Neural progenitor cell (in vitro differentiated cells): ENCODE results near the gene UPK1A. TPM values are rescaled to one million over a fixed set of nuclear protein-coding genes. Genes with fewer than 3 reads are reported as not detected.

Source experiments
- DNase-seq: peaks from one replicate; pipeline ENCODE4 v3.0.0-alpha.2; 2016; ENCODE audit warnings: low spot score
- H2AFZ ChIP-seq: fragments of 200-600 bp; sonication (generic); replicated peaks from 2 replicates; pipeline ENCODE4 v1.6.1; 2016; ENCODE audit warnings: antibody characterized with exemption
- H3F3A ChIP-seq: fragments of 200-600 bp; sonication (generic); 2 replicates; pipeline ENCODE4 v1.6.1; 2016; ENCODE audit warnings: antibody characterized with exemption, low read depth
- H3K27ac ChIP-seq: fragments of 200-600 bp; sonication (generic); 2 replicates; pipeline ENCODE4 v1.5.1; 2016; ENCODE audit warnings: mild to moderate bottlenecking
- H3K27me3 ChIP-seq: fragments of 200-600 bp; sonication (generic); 2 replicates; pipeline ENCODE4 v1.6.1; 2016; ENCODE audit warnings: mild to moderate bottlenecking, moderate library complexity
- H3K36me3 ChIP-seq: fragments of 200-600 bp; sonication (generic); 2 replicates; pipeline ENCODE4 v1.5.1; 2016
- H3K4me1 ChIP-seq: fragments of 200-600 bp; sonication (generic); 2 replicates; pipeline ENCODE4 v1.6.1; 2016; ENCODE audit warnings: mixed run types
- H3K4me2 ChIP-seq: fragments of 200-600 bp; sonication (generic); 2 replicates; pipeline ENCODE4 v1.6.1; 2016
- H3K4me3 ChIP-seq: fragments of 200-600 bp; sonication (generic); 2 replicates; pipeline ENCODE4 v1.5.1; 2016
- H3K79me2 ChIP-seq: fragments of 200-600 bp; sonication (generic); 2 replicates; pipeline ENCODE4 v1.6.1; 2016; ENCODE audit warnings: low read depth
- H3K9ac ChIP-seq: fragments of 200-600 bp; sonication (generic); 2 replicates; pipeline ENCODE4 v1.6.1; 2016
- H3K9me3 ChIP-seq: fragments of 200-600 bp; sonication (generic); 2 replicates; pipeline ENCODE4 v1.5.1; 2016; ENCODE audit warnings: low read depth
- H4K20me1 ChIP-seq: fragments of 200-600 bp; sonication (generic); 2 replicates; pipeline ENCODE4 v1.6.1; 2016; ENCODE audit warnings: low read depth
- H3K27ac Mint-ChIP-seq: 3 replicates; pipeline ENCODE4 v1.8.0; 2021; ENCODE audit warnings: mixed read lengths
- H3K27me3 Mint-ChIP-seq: 2 replicates; pipeline ENCODE4 v1.8.0; 2022; ENCODE audit warnings: low read depth, mild to moderate bottlenecking, inconsistent platforms, moderate library complexity, mixed read lengths; ENCODE audit not compliant: insufficient read depth
- H3K36me3 Mint-ChIP-seq: 3 replicates; pipeline ENCODE4 v1.8.0; 2021; ENCODE audit warnings: mixed read lengths
- H3K4me1 Mint-ChIP-seq: 3 replicates; pipeline ENCODE4 v1.8.0; 2021; ENCODE audit warnings: mixed read lengths
- H3K4me3 Mint-ChIP-seq: 3 replicates; pipeline ENCODE4 v1.8.0; 2021; ENCODE audit warnings: mild to moderate bottlenecking, moderate library complexity, mixed read lengths
- H3K9me3 Mint-ChIP-seq: 3 replicates; pipeline ENCODE4 v1.8.0; 2020; ENCODE audit warnings: mixed read lengths
- EZH2 ChIP-seq: fragments of 200-600 bp; sonication (generic); IDR thresholded peaks from 2 replicates; pipeline ENCODE4 v1.6.1; 2017; ENCODE audit warnings: antibody characterized with exemption, mild to moderate bottlenecking, moderate library complexity
- EZH2phosphoT487 ChIP-seq: fragments of 200-600 bp; sonication (generic); IDR thresholded peaks from 2 replicates; pipeline ENCODE4 v1.6.1; 2017; ENCODE audit warnings: antibody characterized with exemption
- total RNA-seq: library from RNA; depleted of rRNA; stranded (reverse); fragments of >200 nt; gene quantifications from 2 replicates; pipeline ENCODE4 v1.2.3, GENCODE V29; 2015; ENCODE audit warnings: low replicate concordance
- TF ChIP-seq, protein P1 (sequence below): fragments of 200-600 bp; sonication (generic); IDR thresholded peaks from 2 replicates; pipeline ENCODE4 v1.5.1; 2017; ENCODE audit warnings: antibody characterized with exemption, mild to moderate bottlenecking

Gene UPK1A
- total RNA-seq, 1 donor from 2014 or later, result not detected

DNA sequence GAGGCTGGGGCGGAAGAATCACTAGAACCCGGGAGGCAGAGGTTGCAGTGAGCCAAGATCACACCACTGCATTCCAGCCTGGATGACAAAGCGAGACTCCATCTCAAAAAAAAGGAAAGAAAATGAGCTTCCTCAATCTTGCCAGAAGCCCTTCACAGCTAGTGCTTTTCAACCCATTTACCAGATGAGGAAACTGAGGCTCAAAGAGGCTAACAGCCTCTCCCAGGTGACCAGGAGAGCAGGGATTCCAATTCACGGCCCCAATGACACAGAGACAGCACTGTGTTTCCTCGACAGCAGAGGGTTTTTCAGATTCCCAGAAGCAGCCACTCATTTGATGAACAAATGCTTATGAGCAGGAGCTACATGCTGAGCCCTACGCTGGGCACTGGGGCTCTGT is 3.2 kb downstream of the UPK1A start:
- peaks cover 2% of the 10 kb centered on the region for H3K4me1 Mint-ChIP-seq
- no peaks in the 10 kb centered on the region for H3K36me3 ChIP-seq
- no peaks in the 10 kb centered on the region for H4K20me1 ChIP-seq
- no peak overlapping the region for H3K27ac ChIP-seq
- no peaks in the 10 kb centered on the region for H3K4me1 ChIP-seq
- TF ChIP-seq, protein P1, sequence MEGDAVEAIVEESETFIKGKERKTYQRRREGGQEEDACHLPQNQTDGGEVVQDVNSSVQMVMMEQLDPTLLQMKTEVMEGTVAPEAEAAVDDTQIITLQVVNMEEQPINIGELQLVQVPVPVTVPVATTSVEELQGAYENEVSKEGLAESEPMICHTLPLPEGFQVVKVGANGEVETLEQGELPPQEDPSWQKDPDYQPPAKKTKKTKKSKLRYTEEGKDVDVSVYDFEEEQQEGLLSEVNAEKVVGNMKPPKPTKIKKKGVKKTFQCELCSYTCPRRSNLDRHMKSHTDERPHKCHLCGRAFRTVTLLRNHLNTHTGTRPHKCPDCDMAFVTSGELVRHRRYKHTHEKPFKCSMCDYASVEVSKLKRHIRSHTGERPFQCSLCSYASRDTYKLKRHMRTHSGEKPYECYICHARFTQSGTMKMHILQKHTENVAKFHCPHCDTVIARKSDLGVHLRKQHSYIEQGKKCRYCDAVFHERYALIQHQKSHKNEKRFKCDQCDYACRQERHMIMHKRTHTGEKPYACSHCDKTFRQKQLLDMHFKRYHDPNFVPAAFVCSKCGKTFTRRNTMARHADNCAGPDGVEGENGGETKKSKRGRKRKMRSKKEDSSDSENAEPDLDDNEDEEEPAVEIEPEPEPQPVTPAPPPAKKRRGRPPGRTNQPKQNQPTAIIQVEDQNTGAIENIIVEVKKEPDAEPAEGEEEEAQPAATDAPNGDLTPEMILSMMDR, result no peak
- TF ChIP-seq EZH2 (no peak), EZH2phosphoT487 (no peak)
- H3K4me3 ChIP-seq, result no peak overlapping the region
- peaks cover 11% of the 10 kb centered on the region for H3F3A ChIP-seq
- H3K27me3 Mint-ChIP-seq, result peaks cover 24% of the 10 kb centered on the region
- H3K79me2 ChIP-seq, result no peaks in the 10 kb centered on the region
- peaks cover 44% of the 10 kb centered on the region for H3K27me3 ChIP-seq
- no peak for DNase-seq
- H3K36me3 Mint-ChIP-seq, result no peaks in the 10 kb centered on the region
- no peaks in the 10 kb centered on the region for H3K9me3 ChIP-seq
- no peak overlapping the region for H3K9ac ChIP-seq
- no peaks in the 10 kb centered on the region for H3K9me3 Mint-ChIP-seq
- no peak overlapping the region for H3K4me3 Mint-ChIP-seq
- no peak overlapping the region for H3K27ac Mint-ChIP-seq
- no peak overlapping the region for H2AFZ ChIP-seq
- no peak overlapping the region for H3K4me2 ChIP-seq

DNA sequence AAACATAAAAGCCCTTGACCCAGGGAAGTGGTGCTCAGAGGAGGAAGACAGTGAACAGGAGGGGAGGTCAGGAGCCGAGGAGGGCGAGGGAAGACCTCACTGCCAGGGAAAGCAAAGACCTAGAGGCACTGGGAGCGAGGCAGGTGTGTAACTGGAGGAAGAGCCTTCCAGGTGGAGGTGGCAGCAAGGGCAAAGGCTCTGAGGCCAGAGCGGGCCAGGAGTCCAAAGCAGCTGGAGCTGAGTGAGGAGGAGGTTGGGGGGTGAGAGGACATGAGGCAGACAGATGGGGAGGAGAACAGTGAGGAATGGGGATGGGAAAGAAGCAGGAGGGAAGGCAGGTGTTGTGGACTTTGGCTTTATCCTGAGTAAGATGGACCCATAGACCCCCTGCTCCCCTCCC is 3.7 kb downstream of the UPK1A start:
- no peaks in the 10 kb centered on the region for H3K9me3 Mint-ChIP-seq
- Histone ChIP-seq H3K4me1 (no peaks in the 10 kb centered on the region), H3K27me3 (peaks cover 44% of the 10 kb centered on the region), H3F3A (peaks cover 11% of the 10 kb centered on the region), H3K4me2 (no peak overlapping the region), H2AFZ (no peak overlapping the region), H4K20me1 (no peaks in the 10 kb centered on the region), H3K9ac (no peak overlapping the region), H3K4me3 (no peak overlapping the region), H3K79me2 (no peaks in the 10 kb centered on the region), H3K9me3 (no peaks in the 10 kb centered on the region), H3K27ac (no peak overlapping the region), H3K36me3 (no peaks in the 10 kb centered on the region)
- DNase-seq, result no peak
- no peaks in the 10 kb centered on the region for H3K36me3 Mint-ChIP-seq
- H3K4me3 Mint-ChIP-seq, result peak overlapping the region; percentile 41
- peaks cover 2% of the 10 kb centered on the region for H3K4me1 Mint-ChIP-seq
- peaks cover 27% of the 10 kb centered on the region for H3K27me3 Mint-ChIP-seq
- H3K27ac Mint-ChIP-seq, result no peak overlapping the region
- TF ChIP-seq, protein P1, result no peak
- TF ChIP-seq EZH2phosphoT487, result no peak

DNA sequence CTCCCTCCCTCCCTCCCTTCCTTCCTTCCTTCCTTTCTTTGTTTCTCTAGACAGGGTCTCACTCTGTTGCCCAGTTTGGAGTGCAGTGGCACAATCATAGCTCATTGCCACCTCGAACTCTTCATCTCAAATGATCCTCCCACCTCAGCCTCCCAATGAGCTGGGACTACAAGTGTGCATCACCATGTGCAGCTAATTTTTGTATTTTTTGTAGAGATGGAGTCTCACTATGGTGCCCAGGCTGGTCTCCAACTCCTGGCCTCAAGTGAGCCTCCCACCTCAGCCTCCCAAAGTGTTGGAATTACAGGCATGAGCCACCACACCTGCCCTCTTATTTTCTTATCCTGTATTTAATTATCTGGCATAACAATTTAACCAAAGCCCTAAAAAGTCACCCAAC is 4.4 kb downstream of the UPK1A start:
- Histone ChIP-seq H3K36me3 (no peaks in the 10 kb centered on the region), H2AFZ (no peak overlapping the region), H3K4me3 (no peak overlapping the region), H3K27me3 (peaks cover 44% of the 10 kb centered on the region), H3K9me3 (no peaks in the 10 kb centered on the region), H3K9ac (no peak overlapping the region), H3K4me1 (no peaks in the 10 kb centered on the region), H4K20me1 (no peaks in the 10 kb centered on the region), H3K79me2 (no peaks in the 10 kb centered on the region), H3K27ac (no peak overlapping the region), H3F3A (peaks cover 11% of the 10 kb centered on the region), H3K4me2 (no peak overlapping the region)
- Mint-ChIP-seq H3K27me3 (peaks cover 28% of the 10 kb centered on the region), H3K4me3 (no peak overlapping the region), H3K27ac (no peak overlapping the region), H3K4me1 (peaks cover 2% of the 10 kb centered on the region), H3K9me3 (no peaks in the 10 kb centered on the region), H3K36me3 (no peaks in the 10 kb centered on the region)
- TF ChIP-seq EZH2phosphoT487, result no peak
- TF ChIP-seq, protein P1, result no peak
- no peak for TF ChIP-seq EZH2
- no peak for DNase-seq
